T-cell (primary cell): ENCODE measurements around the gene GPC5. TPM values are rescaled to one million over a fixed set of nuclear protein-coding genes. Genes with fewer than 3 reads are reported as not detected.

Experiments used
- ATAC-seq, 4 experiments: fragments of 200-7000 bp in 3 of 4; fragments of 150-1000 bp in 1 of 4; cut with Tn5 transposase; replicated peaks in 1 of 4; 1 replicate in 3 of 4; 2 replicates in 1 of 4; pipeline ENCODE4 v1.10.0; 2021; ENCODE audit warnings: moderate library complexity in 3 of 4, mild to moderate bottlenecking in 2 of 4, moderate number of reproducible peaks in 1 of 4
- CTCF ChIA-PET, 2 donors: fragments of 300-600 bp; sonication (Branson Sonifier 250); formaldehyde crosslinking; loops; one replicate each; lab custom pipeline; 2022; ENCODE audit warnings: antibody characterized with exemption in 2 of 2; lab: Charles Lee
- POLR2A ChIA-PET, 2 donors: fragments of 300-600 bp; sonication (Branson Sonifier 250); formaldehyde crosslinking; loops; one replicate each; lab custom pipeline; 2022; ENCODE audit warnings: antibody characterized with exemption in 2 of 2; lab: Charles Lee
- DNase-seq, 35 experiments: peaks; one replicate each; pipeline versions ENCODE4 v3.0.0 to v3.0.0-alpha.2; 2013 to 2023
- H3K27ac ChIP-seq: one replicate; pipeline ENCODE4 v1.5.1; 2013; ENCODE audit warnings: low read length
- H3K27me3 ChIP-seq, 2 experiments: replicated peaks in 1 of 2; 1 replicate in 1 of 2; 2 replicates in 1 of 2; pipeline versions ENCODE4 v1.6.1 to v1.7.0; 2013; ENCODE audit warnings: low read length in 1 of 2, mixed read lengths in 1 of 2; ENCODE audit not compliant: control insufficient read depth in 2 of 2, insufficient read depth in 2 of 2; ENCODE audit errors: extremely low read depth in 1 of 2
- H3K36me3 ChIP-seq, 2 donors: 1 replicate in 1 of 2; 2 replicates in 1 of 2; pipeline versions ENCODE4 v1.6.1 to v1.7.0; 2013; ENCODE audit warnings: low read length in 1 of 2; ENCODE audit not compliant: control insufficient read depth in 2 of 2, insufficient read depth in 1 of 2; ENCODE audit errors: extremely low read depth in 1 of 2
- H3K4me1 ChIP-seq, 2 experiments: 1 replicate in 1 of 2; 2 replicates in 1 of 2; pipeline versions ENCODE4 v1.6.1 to v1.7.0; 2013; ENCODE audit warnings: low read length in 2 of 2, mixed read lengths in 1 of 2; ENCODE audit not compliant: insufficient read depth in 2 of 2, control insufficient read depth in 1 of 2; ENCODE audit errors: extremely low read depth in 1 of 2
- H3K4me3 ChIP-seq, 2 donors: 1 replicate in 1 of 2; 2 replicates in 1 of 2; pipeline versions ENCODE4 v1.5.1 to v1.7.0; 2013; ENCODE audit warnings: mild to moderate bottlenecking in 2 of 2, low read length in 1 of 2, moderate library complexity in 1 of 2; ENCODE audit not compliant: control insufficient read depth in 1 of 2; ENCODE audit errors: extremely low read depth in 1 of 2
- H3K9me3 ChIP-seq: 2 replicates; pipeline ENCODE4 v1.7.0; 2013
- H3K27ac Mint-ChIP-seq, 2 donors: one replicate each; pipeline ENCODE4 v1.8.0; 2020 to 2021; ENCODE audit warnings: mild to moderate bottlenecking in 2 of 2, mixed read lengths in 2 of 2
- H3K27me3 Mint-ChIP-seq, 2 donors: one replicate each; pipeline ENCODE4 v1.8.0; 2021 to 2022; ENCODE audit warnings: mixed read lengths in 2 of 2
- H3K36me3 Mint-ChIP-seq: one replicate; pipeline ENCODE4 v1.8.0; 2021; ENCODE audit warnings: mixed read lengths
- H3K4me1 Mint-ChIP-seq, 3 donors: one replicate each; pipeline ENCODE4 v1.8.0; 2020 to 2022; ENCODE audit warnings: mixed read lengths in 3 of 3, mild to moderate bottlenecking in 1 of 3
- H3K4me3 Mint-ChIP-seq, 3 donors: one replicate each; pipeline ENCODE4 v1.8.0; 2020 to 2022; ENCODE audit warnings: mild to moderate bottlenecking in 3 of 3, mixed read lengths in 3 of 3, moderate library complexity in 3 of 3
- H3K9me3 Mint-ChIP-seq, 3 donors: one replicate each; pipeline ENCODE4 v1.8.0; 2020 to 2022; ENCODE audit warnings: mixed read lengths in 3 of 3
- WGBS: methylation state at CpG from one replicate; pipeline ENCODE4 v1.1.5; 2013; ENCODE audit warnings: missing lambda C conversion rate; ENCODE audit not compliant: insufficient coverage; 5-methylcytosine and 5-hydroxymethylcytosine counted together
- total RNA-seq, 35 experiments: library from RNA in 6 of 35; stranded (reverse) in 6 of 35; fragments of 120-200 nt in 1 of 35; gene quantifications; one replicate each; pipeline versions ENCODE4 v1.2.1 to v1.2.4 and lab custom pipeline; 2013 to 2026

Gene GPC5
- total RNA-seq, 5 donors from 2014 or later (not counting 1 experiment from before 2014, with no cell fraction given) = 0.12 to 0.39 (median 0.26) TPM

DNA sequence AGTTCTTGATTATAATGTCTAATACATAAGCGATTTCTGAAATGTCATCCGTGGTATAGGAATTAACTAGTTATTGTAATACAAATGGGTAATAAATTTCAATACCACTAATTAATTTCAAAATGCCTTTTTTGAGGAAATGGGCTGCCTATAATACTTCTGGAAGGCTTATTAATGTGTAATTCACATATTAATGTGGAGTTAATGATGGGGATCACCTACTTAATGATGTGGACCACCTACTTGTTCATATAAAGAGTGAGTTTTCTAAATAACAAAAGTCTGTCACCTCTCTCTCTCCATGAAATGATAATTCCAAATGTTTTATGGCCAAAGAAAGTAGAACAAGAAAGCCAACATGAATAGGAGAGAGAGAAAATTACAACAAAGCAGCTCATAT lies 914.4 kb downstream of the GPC5 start:
- H3K4me1 ChIP-seq = no peaks in the 10 kb centered on the region
- no peaks in the 10 kb centered on the region for H3K27me3 Mint-ChIP-seq
- CTCF ChIA-PET = no interaction called here
- peaks cover 4 to 16% (median 6%) of the 10 kb centered on the region in 3 donors for H3K9me3 Mint-ChIP-seq
- POLR2A ChIA-PET = no interaction called here
- no peak overlapping the region for H3K27ac ChIP-seq
- H3K4me3 Mint-ChIP-seq = no peak overlapping the region
- no peaks in the 10 kb centered on the region for H3K27me3 ChIP-seq
- H3K4me1 Mint-ChIP-seq = no peaks in the 10 kb centered on the region
- DNase-seq (no peak), ATAC-seq (no peak)
- H3K36me3 Mint-ChIP-seq = no peaks in the 10 kb centered on the region
- H3K36me3 ChIP-seq = no peaks in the 10 kb centered on the region
- H3K4me3 ChIP-seq = no peak overlapping the region
- H3K9me3 ChIP-seq = no peaks in the 10 kb centered on the region
- no peak overlapping the region for H3K27ac Mint-ChIP-seq
- no CpG with 5 or more reads among the region's 2 CpGs for WGBS

DNA sequence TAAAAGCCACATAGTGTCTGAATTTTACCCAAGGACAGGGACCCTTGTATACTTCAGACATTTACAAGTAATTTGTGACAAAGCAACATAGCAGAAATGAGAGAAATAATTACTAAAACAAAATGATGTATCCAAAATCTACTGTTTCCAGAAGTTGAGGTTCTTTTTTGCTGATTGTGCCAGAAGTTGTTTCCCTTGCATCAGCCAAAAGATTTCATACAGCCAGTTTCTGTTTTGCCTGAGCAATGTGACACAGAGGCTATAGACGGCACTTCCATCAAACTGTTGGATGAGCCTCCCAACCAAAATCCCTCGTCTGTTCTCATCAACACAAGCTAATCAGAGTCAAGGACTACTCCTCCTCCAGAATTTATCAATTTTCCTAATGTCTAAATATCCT lies 915.0 kb downstream of the GPC5 start:
- Mint-ChIP-seq H3K4me1 (no peaks in the 10 kb centered on the region), H3K36me3 (no peaks in the 10 kb centered on the region), H3K9me3 (peaks cover 4 to 16% (median 6%) of the 10 kb centered on the region in 3 donors), H3K27me3 (no peaks in the 10 kb centered on the region), H3K4me3 (no peak overlapping the region), H3K27ac (no peak overlapping the region)
- Histone ChIP-seq H3K4me3 (no peak overlapping the region), H3K27ac (no peak overlapping the region), H3K4me1 (no peaks in the 10 kb centered on the region), H3K27me3 (no peaks in the 10 kb centered on the region), H3K9me3 (no peaks in the 10 kb centered on the region), H3K36me3 (no peaks in the 10 kb centered on the region)
- no peak for DNase-seq
- POLR2A ChIA-PET = no interaction called here
- ATAC-seq = no peak
- 63% methylated on average over 2 of the region's 2 CpGs for WGBS
- CTCF ChIA-PET = no interaction called here

DNA sequence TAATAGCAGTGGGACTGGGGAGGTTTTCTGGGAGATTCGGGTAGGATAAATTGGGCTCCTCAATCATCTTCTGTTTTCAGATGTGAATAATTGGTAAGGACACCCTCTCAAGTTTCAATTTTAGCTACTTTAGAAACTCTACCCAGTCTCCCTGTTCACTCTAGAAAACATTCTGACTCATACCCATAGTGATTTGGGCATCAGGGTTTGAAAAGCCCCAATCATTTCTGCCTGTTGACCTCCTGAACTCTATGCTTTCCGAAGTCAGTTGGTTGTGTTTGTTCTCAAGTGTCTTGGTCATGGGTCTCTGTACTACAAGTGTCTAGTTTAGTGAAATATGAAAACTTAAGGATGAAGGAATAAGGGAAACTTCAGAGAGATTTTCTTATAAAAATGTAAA lies 916.8 kb downstream of the GPC5 start:
- H3K27ac ChIP-seq = no peak overlapping the region
- H3K4me3 Mint-ChIP-seq = no peak overlapping the region
- CTCF ChIA-PET = no interaction called here
- DNase-seq (no peak), ATAC-seq (no peak)
- H3K9me3 Mint-ChIP-seq = peaks cover 0 to 7% (median 3%) of the 10 kb centered on the region in 3 donors
- no peaks in the 10 kb centered on the region for H3K4me1 Mint-ChIP-seq
- H3K27me3 Mint-ChIP-seq = no peaks in the 10 kb centered on the region
- H3K36me3 ChIP-seq = no peaks in the 10 kb centered on the region
- no peak overlapping the region for H3K27ac Mint-ChIP-seq
- no peak overlapping the region for H3K4me3 ChIP-seq
- POLR2A ChIA-PET = no interaction called here
- no peaks in the 10 kb centered on the region for H3K9me3 ChIP-seq
- no CpG with 5 or more reads among the region's 2 CpGs for WGBS
- no peaks in the 10 kb centered on the region for H3K36me3 Mint-ChIP-seq
- no peaks in the 10 kb centered on the region for H3K27me3 ChIP-seq
- H3K4me1 ChIP-seq = no peaks in the 10 kb centered on the region

DNA sequence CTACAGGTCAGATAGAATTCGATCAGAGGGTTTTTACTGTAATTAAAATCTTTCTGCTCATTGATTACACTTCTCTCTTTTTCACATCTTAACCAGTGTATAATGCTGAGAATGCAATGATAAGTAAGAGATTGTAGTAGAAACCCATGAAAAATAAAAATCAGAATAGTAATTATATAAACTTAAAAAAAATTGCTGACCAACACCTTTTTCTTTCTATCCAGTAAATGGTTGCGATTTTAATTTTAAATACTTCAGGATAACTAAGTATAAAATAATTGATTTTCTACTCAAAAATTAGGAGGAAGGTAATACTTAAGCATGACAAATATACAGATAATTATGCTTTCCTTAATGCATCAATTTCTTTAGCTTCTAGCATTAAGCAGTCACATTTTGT lies 917.6 kb downstream of the GPC5 start:
- Mint-ChIP-seq H3K4me3 (no peak overlapping the region), H3K4me1 (no peaks in the 10 kb centered on the region), H3K27ac (no peak overlapping the region), H3K36me3 (no peaks in the 10 kb centered on the region), H3K9me3 (peaks cover 0 to 7% (median 3%) of the 10 kb centered on the region in 3 donors), H3K27me3 (no peaks in the 10 kb centered on the region)
- no peaks in the 10 kb centered on the region for H3K4me1 ChIP-seq
- no peak overlapping the region for H3K4me3 ChIP-seq
- CTCF ChIA-PET = no interaction called here
- POLR2A ChIA-PET = no interaction called here
- H3K9me3 ChIP-seq = no peaks in the 10 kb centered on the region
- no peaks in the 10 kb centered on the region for H3K36me3 ChIP-seq
- whole genome bisulfite sequencing = no CpG with 5 or more reads among the region's 2 CpGs
- no peak for ATAC-seq
- no peak overlapping the region for H3K27ac ChIP-seq
- no peak for DNase-seq
- H3K27me3 ChIP-seq = no peaks in the 10 kb centered on the region

DNA sequence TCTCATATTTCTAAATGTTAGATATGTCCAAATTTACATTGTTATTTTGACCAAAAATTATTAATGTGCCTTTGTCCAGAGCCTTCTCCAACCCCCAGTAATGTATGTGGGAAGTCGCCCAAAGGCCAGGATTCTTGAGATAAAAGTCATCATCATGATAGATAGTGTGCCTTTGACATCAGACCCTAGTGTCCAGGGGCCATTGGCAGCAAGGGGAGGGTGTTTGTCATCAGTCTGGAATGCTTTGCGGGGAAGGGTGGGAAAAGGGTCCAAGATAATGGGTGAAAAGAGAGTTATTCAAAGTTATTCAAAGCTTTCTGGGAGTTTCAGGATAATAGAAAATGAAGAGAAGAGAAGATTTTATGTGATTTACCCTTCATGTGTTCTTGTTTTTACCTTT lies 918.6 kb downstream of the GPC5 start:
- no peaks in the 10 kb centered on the region for H3K4me1 ChIP-seq
- ChIA-PET POLR2A (no interaction called here), CTCF (no interaction called here)
- Mint-ChIP-seq H3K27me3 (no peaks in the 10 kb centered on the region), H3K9me3 (peaks cover 0 to 4% (median 3%) of the 10 kb centered on the region in 3 donors), H3K36me3 (no peaks in the 10 kb centered on the region), H3K4me3 (no peak overlapping the region), H3K27ac (no peak overlapping the region), H3K4me1 (no peaks in the 10 kb centered on the region)
- H3K27ac ChIP-seq = no peak overlapping the region
- ATAC-seq = no peak
- WGBS = 78% methylated on average over 1 of the region's 2 CpGs
- H3K9me3 ChIP-seq = no peaks in the 10 kb centered on the region
- no peak for DNase-seq
- no peaks in the 10 kb centered on the region for H3K27me3 ChIP-seq
- H3K36me3 ChIP-seq = no peaks in the 10 kb centered on the region
- H3K4me3 ChIP-seq = no peak overlapping the region

DNA sequence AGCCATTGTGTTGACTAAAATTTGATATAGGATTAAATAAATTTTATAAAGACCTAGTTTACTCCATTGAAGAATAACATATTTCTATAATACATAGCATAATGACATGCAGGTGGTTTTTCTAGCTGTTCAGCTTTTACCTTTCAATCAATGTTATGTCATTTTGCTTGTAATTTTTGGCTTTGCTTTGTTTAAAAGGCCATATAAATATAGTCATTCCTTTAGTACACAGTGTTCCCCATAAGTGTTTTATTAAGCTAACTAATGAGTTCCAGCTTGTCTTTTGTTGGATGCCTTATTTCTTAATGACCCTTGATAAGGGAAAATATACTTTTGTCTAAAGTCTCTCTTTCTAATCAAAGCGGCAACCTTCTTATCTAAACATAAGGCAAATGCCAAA lies 921.9 kb downstream of the GPC5 start:
- POLR2A ChIA-PET = no interaction called here

DNA sequence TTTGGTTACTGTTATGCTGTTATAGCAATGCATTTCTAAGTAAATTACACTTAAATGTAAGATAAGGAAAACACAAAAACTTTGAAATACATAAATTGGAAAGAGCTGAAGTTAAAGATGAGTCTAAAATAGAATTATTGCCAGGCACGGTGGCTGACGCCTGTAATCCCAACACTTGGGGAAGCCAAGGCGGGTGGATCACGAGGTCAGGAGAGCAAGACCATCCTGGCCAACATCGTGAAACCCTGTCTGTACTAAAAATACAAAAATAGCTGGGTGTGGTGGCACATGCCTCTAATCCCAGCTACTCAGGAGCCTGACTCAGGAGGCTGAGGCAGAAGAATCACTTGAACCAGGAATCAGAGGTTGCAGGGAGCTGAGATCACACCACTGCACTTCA lies 922.8 kb downstream of the GPC5 start:
- H3K36me3 ChIP-seq = no peaks in the 10 kb centered on the region
- no peaks in the 10 kb centered on the region for H3K9me3 ChIP-seq
- H3K9me3 Mint-ChIP-seq = no peaks in the 10 kb centered on the region
- no peaks in the 10 kb centered on the region for H3K4me1 Mint-ChIP-seq
- 85% methylated on average over 5 of the region's 5 CpGs for WGBS
- H3K27me3 Mint-ChIP-seq = no peaks in the 10 kb centered on the region
- H3K27ac ChIP-seq = no peak overlapping the region
- H3K4me3 ChIP-seq = no peak overlapping the region
- no peaks in the 10 kb centered on the region for H3K27me3 ChIP-seq
- no peaks in the 10 kb centered on the region for H3K4me1 ChIP-seq
- no peak overlapping the region for H3K27ac Mint-ChIP-seq
- no peaks in the 10 kb centered on the region for H3K36me3 Mint-ChIP-seq
- ChIA-PET CTCF (no interaction called here), POLR2A (no interaction called here)
- ATAC-seq (no peak), DNase-seq (no peak)
- H3K4me3 Mint-ChIP-seq = no peak overlapping the region

More for the DNA sequence above, 921.9 kb downstream of the GPC5 start:
- no CpG with 5 or more reads among the region's 1 CpG for WGBS
- Mint-ChIP-seq H3K4me1 (no peaks in the 10 kb centered on the region), H3K27me3 (no peaks in the 10 kb centered on the region), H3K4me3 (no peak overlapping the region), H3K9me3 (no peaks in the 10 kb centered on the region), H3K36me3 (no peaks in the 10 kb centered on the region), H3K27ac (no peak overlapping the region)
- H3K27me3 ChIP-seq = no peaks in the 10 kb centered on the region
- H3K27ac ChIP-seq = no peak overlapping the region
- H3K4me1 ChIP-seq = no peaks in the 10 kb centered on the region
- H3K4me3 ChIP-seq = no peak overlapping the region
- H3K9me3 ChIP-seq = no peaks in the 10 kb centered on the region
- CTCF ChIA-PET = interaction anchor here in 1 of 2 donors (0.7 kb wide), 1 partner anchor 567 kb away, joined by 4 read pairs; no protein-coding TSS in a partner anchor
- no peak for DNase-seq
- no peaks in the 10 kb centered on the region for H3K36me3 ChIP-seq
- ATAC-seq = no peak
